Measurements from ENCODE around the gene SSBP3. TPM values are rescaled to one million over a fixed set of nuclear protein-coding genes. Genes with fewer than 3 reads are reported as not detected.

SSBP3 gene
- polyA plus RNA-seq, 1 of the 3 experiments (the other 2 are of a cell fraction), result 26.2 TPM

DNA sequence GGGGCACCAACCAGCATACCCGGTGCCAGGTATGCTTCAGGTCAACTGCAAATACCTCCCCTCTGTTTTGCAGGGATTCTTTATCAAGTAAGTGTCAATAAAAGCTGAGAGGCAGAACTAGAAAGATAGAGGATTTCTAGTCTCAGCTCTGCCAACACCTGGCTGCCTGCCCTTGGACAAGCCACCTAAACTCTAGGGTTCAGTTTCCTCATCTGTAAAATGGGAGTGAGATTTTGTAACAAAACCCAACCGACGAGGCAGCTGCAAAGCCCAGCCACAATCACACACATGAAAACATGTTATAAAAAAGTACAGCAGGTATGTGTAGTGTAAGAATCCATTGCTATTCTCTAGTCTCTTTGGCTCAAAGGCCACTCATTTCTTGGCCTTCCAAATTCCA is 8.2 kb downstream of the SSBP3 start:
- H3K27ac ChIP-seq (ENCODE audit: low read depth in 2 of 2, low read length in 1 of 2), result peak overlapping the region in 1 of 2 experiments; percentile 74; a peak in 2 of 4 replicates
- TF ChIP-seq FOSL2 (IDR thresholded peaks at IDR 0.05; ENCODE audit: borderline replicate concordance, low read depth), result no peak
- no peak for TF ChIP-seq GATA2 (CRISPR knock-in tag; IDR thresholded peaks at IDR 0.05)
- TF ChIP-seq, protein P1, sequence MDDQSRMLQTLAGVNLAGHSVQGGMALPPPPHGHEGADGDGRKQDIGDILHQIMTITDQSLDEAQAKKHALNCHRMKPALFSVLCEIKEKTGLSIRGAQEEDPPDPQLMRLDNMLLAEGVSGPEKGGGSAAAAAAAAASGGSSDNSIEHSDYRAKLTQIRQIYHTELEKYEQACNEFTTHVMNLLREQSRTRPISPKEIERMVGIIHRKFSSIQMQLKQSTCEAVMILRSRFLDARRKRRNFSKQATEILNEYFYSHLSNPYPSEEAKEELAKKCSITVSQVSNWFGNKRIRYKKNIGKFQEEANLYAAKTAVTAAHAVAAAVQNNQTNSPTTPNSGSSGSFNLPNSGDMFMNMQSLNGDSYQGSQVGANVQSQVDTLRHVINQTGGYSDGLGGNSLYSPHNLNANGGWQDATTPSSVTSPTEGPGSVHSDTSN (IDR thresholded peaks at IDR 0.05), result no peak
- TF ChIP-seq RAD21 (IDR thresholded peaks at IDR 0.05; ENCODE audit: low read length), result no peak
- TF ChIP-seq, protein P2, sequence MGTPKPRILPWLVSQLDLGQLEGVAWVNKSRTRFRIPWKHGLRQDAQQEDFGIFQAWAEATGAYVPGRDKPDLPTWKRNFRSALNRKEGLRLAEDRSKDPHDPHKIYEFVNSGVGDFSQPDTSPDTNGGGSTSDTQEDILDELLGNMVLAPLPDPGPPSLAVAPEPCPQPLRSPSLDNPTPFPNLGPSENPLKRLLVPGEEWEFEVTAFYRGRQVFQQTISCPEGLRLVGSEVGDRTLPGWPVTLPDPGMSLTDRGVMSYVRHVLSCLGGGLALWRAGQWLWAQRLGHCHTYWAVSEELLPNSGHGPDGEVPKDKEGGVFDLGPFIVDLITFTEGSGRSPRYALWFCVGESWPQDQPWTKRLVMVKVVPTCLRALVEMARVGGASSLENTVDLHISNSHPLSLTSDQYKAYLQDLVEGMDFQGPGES (IDR thresholded peaks at IDR 0.05; ENCODE audit: low read depth, low read length), result no peak
- no peak for TF ChIP-seq MXI1 (IDR thresholded peaks at IDR 0.05; ENCODE audit: low read depth, low read length)
- TF ChIP-seq, protein P3, sequence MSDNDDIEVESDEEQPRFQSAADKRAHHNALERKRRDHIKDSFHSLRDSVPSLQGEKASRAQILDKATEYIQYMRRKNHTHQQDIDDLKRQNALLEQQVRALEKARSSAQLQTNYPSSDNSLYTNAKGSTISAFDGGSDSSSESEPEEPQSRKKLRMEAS (IDR thresholded peaks at IDR 0.05; ENCODE audit: low read depth), result no peak
- TF ChIP-seq TEAD4 (IDR thresholded peaks at IDR 0.05; ENCODE audit: borderline replicate concordance, insufficient read depth), result no peak
- TF ChIP-seq NRF1 (IDR thresholded peaks at IDR 0.05; ENCODE audit: low read depth, low read length), result no peak
- TF ChIP-seq EZH2phosphoT487 (IDR thresholded peaks at IDR 0.05; ENCODE audit: borderline replicate concordance, low read depth), result no peak
- no peak for TF ChIP-seq JUND (IDR thresholded peaks at IDR 0.05)
- no peak for TF ChIP-seq SIN3A (IDR thresholded peaks at IDR 0.05; ENCODE audit: borderline replicate concordance, low read depth, low read length)
- TF ChIP-seq YY1 (IDR thresholded peaks at IDR 0.05; ENCODE audit: low read depth), result no peak
- peaks cover 5% of the 10 kb centered on the region; the same call in 1 of the 2 replicates for H4K20me1 ChIP-seq (ENCODE audit: insufficient read depth)
- H3K9me3 ChIP-seq, result no peaks in the 10 kb centered on the region
- WGBS (ENCODE audit: low lambda C conversion rate), result 93% methylated on average over 3 of the region's 3 CpGs
- no peaks in the 10 kb centered on the region for H3F3A ChIP-seq (replicated peaks; ENCODE audit: insufficient read depth)
- no peak overlapping the region for H3K9ac ChIP-seq
- no peak for DNase-seq
- ChIA-PET POLR2A (no interaction called here), CTCF (interaction anchor here (0.7 to 2.8 kb wide), 3 partner anchors 53 to 312 kb away, joined by 3 to 6 read pairs (median 3); no protein-coding TSS in a partner anchor)
- H3K27me3 ChIP-seq (ENCODE audit: insufficient read depth), result no peaks in the 10 kb centered on the region
- H3K9me2 ChIP-seq, result no peaks in the 10 kb centered on the region
- peaks cover 42 to 70% of the 10 kb centered on the region in 2 experiments for H3K36me3 ChIP-seq (replicated peaks in 1 of 2; ENCODE audit: control insufficient read depth in 1 of 2, insufficient read depth in 2 of 2, low read length in 1 of 2)
- no peak overlapping the region for H2AFZ ChIP-seq (ENCODE audit: low read depth)
- no peak overlapping the region for H3K4me3 ChIP-seq (ENCODE audit: low read depth in 2 of 2, low read length in 1 of 2)
- H3K4me1 ChIP-seq (ENCODE audit: control insufficient read depth in 1 of 2, insufficient read depth in 2 of 2, low read depth in 1 of 2, low read length in 1 of 2), result peaks cover 0 to 39% of the 10 kb centered on the region in 2 experiments; a peak in 2 of 4 replicates
- peaks cover 15% of the 10 kb centered on the region for H3K79me2 ChIP-seq (ENCODE audit: insufficient read depth)
- H3K4me2 ChIP-seq, result no peak overlapping the region

DNA sequence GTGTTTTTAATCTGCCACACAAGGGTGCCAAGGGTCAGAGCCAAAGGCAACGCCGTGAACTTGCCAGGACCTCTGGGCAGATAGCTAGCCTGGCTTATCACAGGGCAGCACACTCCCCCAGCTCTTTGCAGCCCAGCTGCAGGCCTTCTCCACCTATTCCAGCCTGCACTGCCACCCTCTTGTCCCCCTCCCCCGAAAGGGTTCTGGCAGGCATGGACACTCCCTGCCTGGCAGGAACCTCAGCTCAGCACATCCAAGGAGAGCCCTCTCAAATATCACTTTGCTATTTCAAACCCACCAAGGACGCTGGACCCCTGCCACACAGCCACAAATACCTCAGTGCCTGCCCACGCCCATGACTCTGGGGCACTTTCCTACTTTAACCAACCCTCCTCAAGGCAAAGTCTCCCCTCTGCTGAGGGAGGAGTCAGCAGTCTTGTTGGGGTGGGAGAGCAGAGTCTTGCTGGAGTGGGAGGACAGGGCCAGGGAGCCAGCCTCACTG is 9.1 kb downstream of the SSBP3 start:
- peaks cover 44 to 72% of the 10 kb centered on the region in 2 experiments for H3K36me3 ChIP-seq (replicated peaks in 1 of 2; ENCODE audit: control insufficient read depth in 1 of 2, insufficient read depth in 2 of 2, low read length in 1 of 2)
- peaks cover 5% of the 10 kb centered on the region; the same call in 1 of the 2 replicates for H4K20me1 ChIP-seq (ENCODE audit: insufficient read depth)
- H3K9me2 ChIP-seq, result no peaks in the 10 kb centered on the region
- no peaks in the 10 kb centered on the region for H3F3A ChIP-seq (replicated peaks; ENCODE audit: insufficient read depth)
- no peak overlapping the region for H3K4me2 ChIP-seq
- H3K27me3 ChIP-seq (ENCODE audit: insufficient read depth), result no peaks in the 10 kb centered on the region
- WGBS (ENCODE audit: low lambda C conversion rate), result 64% methylated on average over 3 of the region's 5 CpGs
- peaks cover 9% of the 10 kb centered on the region; the same call in 1 of the 2 replicates for H3K79me2 ChIP-seq (ENCODE audit: insufficient read depth)
- peak overlapping the region in 1 of 2 experiments; percentile 74; a peak in 2 of 4 replicates for H3K27ac ChIP-seq (ENCODE audit: low read depth in 2 of 2, low read length in 1 of 2)
- ChIA-PET POLR2A (no interaction called here), CTCF (interaction anchor here (0.6 to 2.8 kb wide), 8 partner anchors 8 to 311 kb away, joined by 3 to 6 read pairs (median 3); no protein-coding TSS in a partner anchor)
- no peaks in the 10 kb centered on the region for H3K9me3 ChIP-seq
- no peak overlapping the region for H3K9ac ChIP-seq
- DNase-seq, result peak; percentile 74
- H3K4me1 ChIP-seq (ENCODE audit: control insufficient read depth in 1 of 2, insufficient read depth in 2 of 2, low read depth in 1 of 2, low read length in 1 of 2), result peaks cover 0 to 32% of the 10 kb centered on the region in 2 experiments; a peak in 2 of 4 replicates
- H3K4me3 ChIP-seq (ENCODE audit: low read depth in 2 of 2, low read length in 1 of 2), result no peak overlapping the region
- no peak overlapping the region for H2AFZ ChIP-seq (ENCODE audit: low read depth)
- TF ChIP-seq FOXM1 (IDR thresholded peaks at IDR 0.05; ENCODE audit: low read depth), result no peak
- no peak for TF ChIP-seq TAF1 (IDR thresholded peaks at IDR 0.05; ENCODE audit: borderline replicate concordance, low read depth, low read length)
- no peak for TF ChIP-seq EZH2phosphoT487 (IDR thresholded peaks at IDR 0.05; ENCODE audit: borderline replicate concordance, low read depth)
- TF ChIP-seq, protein P4, sequence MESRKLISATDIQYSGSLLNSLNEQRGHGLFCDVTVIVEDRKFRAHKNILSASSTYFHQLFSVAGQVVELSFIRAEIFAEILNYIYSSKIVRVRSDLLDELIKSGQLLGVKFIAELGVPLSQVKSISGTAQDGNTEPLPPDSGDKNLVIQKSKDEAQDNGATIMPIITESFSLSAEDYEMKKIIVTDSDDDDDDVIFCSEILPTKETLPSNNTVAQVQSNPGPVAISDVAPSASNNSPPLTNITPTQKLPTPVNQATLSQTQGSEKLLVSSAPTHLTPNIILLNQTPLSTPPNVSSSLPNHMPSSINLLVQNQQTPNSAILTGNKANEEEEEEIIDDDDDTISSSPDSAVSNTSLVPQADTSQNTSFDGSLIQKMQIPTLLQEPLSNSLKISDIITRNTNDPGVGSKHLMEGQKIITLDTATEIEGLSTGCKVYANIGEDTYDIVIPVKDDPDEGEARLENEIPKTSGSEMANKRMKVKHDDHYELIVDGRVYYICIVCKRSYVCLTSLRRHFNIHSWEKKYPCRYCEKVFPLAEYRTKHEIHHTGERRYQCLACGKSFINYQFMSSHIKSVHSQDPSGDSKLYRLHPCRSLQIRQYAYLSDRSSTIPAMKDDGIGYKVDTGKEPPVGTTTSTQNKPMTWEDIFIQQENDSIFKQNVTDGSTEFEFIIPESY (IDR thresholded peaks at IDR 0.05; ENCODE audit: borderline replicate concordance, low read depth), result no peak
- TF ChIP-seq, protein P2 (IDR thresholded peaks at IDR 0.05; ENCODE audit: low read depth, low read length), result no peak
- no peak for TF ChIP-seq FOSL2 (IDR thresholded peaks at IDR 0.05; ENCODE audit: borderline replicate concordance, low read depth)
- TF ChIP-seq JUND (IDR thresholded peaks at IDR 0.05), result no peak
- no peak for TF ChIP-seq POLR2AphosphoS5 (IDR thresholded peaks at IDR 0.05; ENCODE audit: low read depth, low read length)
- TF ChIP-seq, protein P5, sequence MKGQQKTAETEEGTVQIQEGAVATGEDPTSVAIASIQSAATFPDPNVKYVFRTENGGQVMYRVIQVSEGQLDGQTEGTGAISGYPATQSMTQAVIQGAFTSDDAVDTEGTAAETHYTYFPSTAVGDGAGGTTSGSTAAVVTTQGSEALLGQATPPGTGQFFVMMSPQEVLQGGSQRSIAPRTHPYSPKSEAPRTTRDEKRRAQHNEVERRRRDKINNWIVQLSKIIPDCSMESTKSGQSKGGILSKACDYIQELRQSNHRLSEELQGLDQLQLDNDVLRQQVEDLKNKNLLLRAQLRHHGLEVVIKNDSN (IDR thresholded peaks at IDR 0.05; ENCODE audit: borderline replicate concordance, low read depth), result no peak
- TF ChIP-seq GABPA (IDR thresholded peaks at IDR 0.05; ENCODE audit: low read depth), result no peak
- peak; percentile 33; the same call in 1 of the 2 replicates for TF ChIP-seq RCOR1 (IDR thresholded peaks at IDR 0.05; ENCODE audit: low read length)
